Sigmoid colon (tissue), 7 donors: Measurements from ENCODE around the gene EHD1. TPM values are rescaled to one million over a fixed set of nuclear protein-coding genes. Genes with fewer than 3 reads are reported as not detected.

Experiments
- DNase-seq: peaks from one replicate; pipeline ENCODE4 v3.0.0-alpha.2; 2019
- H3K27ac ChIP-seq, 4 donors: fragments of 200-600 bp; sonication (generic); one replicate each; pipeline ENCODE4 v1.5.1; 2016 to 2019; ENCODE audit warnings: mild to moderate bottlenecking in 1 of 4
- H3K27me3 ChIP-seq, 3 donors: fragments of 200-600 bp; sonication (generic); one replicate each; pipeline ENCODE4 v1.5.1; 2019; ENCODE audit warnings: mild to moderate bottlenecking in 1 of 3
- H3K36me3 ChIP-seq, 4 donors: fragments of 200-600 bp; sonication (generic); one replicate each; pipeline ENCODE4 v1.5.1; 2016 to 2019
- H3K4me1 ChIP-seq, 4 donors: fragments of 200-600 bp; sonication (generic); one replicate each; pipeline ENCODE4 v1.5.1; 2017 to 2019
- H3K4me3 ChIP-seq, 4 donors: fragments of 200-600 bp; sonication (generic); one replicate each; pipeline ENCODE4 v1.5.1; 2017 to 2019; ENCODE audit warnings: mild to moderate bottlenecking in 2 of 4, moderate library complexity in 1 of 4
- H3K9me3 ChIP-seq, 4 donors: fragments of 200-600 bp in 3 of 4; sonication (generic) in 3 of 4; one replicate each; pipeline versions ENCODE4 v1.5.1 to v1.6.1; 2013 to 2019
- CTCF ChIP-seq, 4 experiments: fragments of 450-650 bp in 3 of 4; fragments of 200-600 bp in 1 of 4; IDR thresholded peaks; one replicate each; pipeline ENCODE4 v1.5.1; 2016 to 2019; ENCODE audit warnings: antibody characterized with exemption in 4 of 4, mild to moderate bottlenecking in 3 of 4, moderate library complexity in 2 of 4
- EP300 ChIP-seq, 4 donors: sonication (generic); formaldehyde crosslinking; IDR thresholded peaks; one replicate each; pipeline ENCODE4 v1.6.1; 2017; ENCODE audit warnings: antibody characterized with exemption in 4 of 4
- POLR2A ChIP-seq, 2 donors: fragments of 450-650 bp; IDR thresholded peaks; one replicate each; pipeline ENCODE4 v1.6.1; 2016; ENCODE audit warnings: antibody characterized with exemption in 2 of 2, mild to moderate bottlenecking in 2 of 2, moderate library complexity in 2 of 2
- POLR2AphosphoS5 ChIP-seq, 4 donors: sonication (generic); formaldehyde crosslinking; IDR thresholded peaks; one replicate each; pipeline ENCODE4 v1.6.1; 2017; ENCODE audit warnings: antibody characterized with exemption in 4 of 4
- WGBS, 2 donors: extraction: QIAGEN DNeasy Blood & Tissue Kit; methylation state at CpG; one replicate each; pipeline ENCODE4 v1.1.7; 2013; 5-methylcytosine and 5-hydroxymethylcytosine counted together
- intact Hi-C: fragments of 100-400 bp; cut with DNase I; formaldehyde crosslinking; loops from one replicate; pipeline ENCODE4 v1.15.1; 2023
- polyA plus RNA-seq, 3 donors: library from polyadenylated mRNA; stranded (reverse); fragments of 200-250 nt; gene quantifications; one replicate each; pipeline ENCODE4 v1.2.3, GENCODE V29; 2013
- total RNA-seq, 4 donors: library from RNA; depleted of rRNA; stranded (reverse); fragments of >200 nt; gene quantifications; one replicate each; pipeline ENCODE4 v1.1.0, GENCODE V29; 2016
- donor health status: healthy with polysubstance abuse.
- donor health status: Bipolar disorder and iron deficiency.
- donor health status: healthy.

The EHD1 gene
- total and polyA plus RNA-seq, 7 donors = 27.0 to 73.1 (median 40.0) TPM

- Histone ChIP-seq H3K4me1 (peaks cover 0 to 86% (median 66%) of the 10 kb centered on the region in 4 donors), H3K9me3 (no peaks in the 10 kb centered on the region), H3K27ac (peak overlapping the region; percentile 79 to 97 (median 97)), H3K27me3 (no peaks in the 10 kb centered on the region), H3K4me3 (no peak overlapping the region), H3K36me3 (peaks cover 0 to 50% (median 31%) of the 10 kb centered on the region in 4 donors)
- no peak for DNase-seq
- TF ChIP-seq POLR2AphosphoS5 (IDR thresholded peaks at IDR 0.05) = no peak
- WGBS, 2 donors = 76 to 86% methylated on average over 20 to 21 of the region's 22 CpGs
- intact Hi-C loops = no loop called here
Measured at GRCh38 chr11:64855596-64856304, 22.7 kb downstream of the EHD1 start.

GRCh38 chr11:64854534-64855502 lies 23.6 kb downstream of the EHD1 start:
- H3K4me3 ChIP-seq = no peak overlapping the region
- 77 to 78% methylated on average over 45 of the region's 45 CpGs for WGBS, 2 donors
- H3K4me1 ChIP-seq = peaks cover 0 to 89% (median 69%) of the 10 kb centered on the region in 4 donors
- no peaks in the 10 kb centered on the region for H3K27me3 ChIP-seq
- peak; percentile 94 for DNase-seq
- no peaks in the 10 kb centered on the region for H3K9me3 ChIP-seq
- intact Hi-C loops = no loop called here
- peaks cover 0 to 48% (median 29%) of the 10 kb centered on the region in 4 donors for H3K36me3 ChIP-seq
- no peak for TF ChIP-seq CTCF (IDR thresholded peaks at IDR 0.05)
- peak in 1 of 4 donors; percentile 72 for TF ChIP-seq EP300 (IDR thresholded peaks at IDR 0.05)
- TF ChIP-seq POLR2AphosphoS5 (IDR thresholded peaks at IDR 0.05) = peak; percentile 70 to 88 (median 82)
- no peak for TF ChIP-seq POLR2A (IDR thresholded peaks at IDR 0.05)
- peak overlapping the region; percentile 79 to 97 (median 97) for H3K27ac ChIP-seq

GRCh38 chr11:64854157-64854533 lies 24.3 kb downstream of the EHD1 start:
- 94 to 95% methylated on average over 25 of the region's 25 CpGs for WGBS, 2 donors
- no peak overlapping the region for H3K4me3 ChIP-seq
- TF ChIP-seq EP300 (IDR thresholded peaks at IDR 0.05) (no peak), POLR2A (IDR thresholded peaks at IDR 0.05) (no peak)
- no peak for DNase-seq
- peaks cover 0 to 89% (median 72%) of the 10 kb centered on the region in 4 donors for H3K4me1 ChIP-seq
- peaks cover 0 to 41% (median 23%) of the 10 kb centered on the region in 4 donors for H3K36me3 ChIP-seq
- H3K27me3 ChIP-seq = no peaks in the 10 kb centered on the region
- intact Hi-C loops = no loop called here
- H3K27ac ChIP-seq = peak overlapping the region; percentile 79 to 97 (median 97)
- H3K9me3 ChIP-seq = no peaks in the 10 kb centered on the region

- Histone ChIP-seq H3K4me3 (no peak overlapping the region), H3K27me3 (no peaks in the 10 kb centered on the region), H3K4me1 (peaks cover 0 to 89% (median 71%) of the 10 kb centered on the region in 4 donors), H3K27ac (peak overlapping the region; percentile 79 to 97 (median 97)), H3K9me3 (no peaks in the 10 kb centered on the region), H3K36me3 (peaks cover 0 to 37% (median 19%) of the 10 kb centered on the region in 4 donors)
- TF ChIP-seq EP300 (IDR thresholded peaks at IDR 0.05) (no peak), CTCF (IDR thresholded peaks at IDR 0.05) (no peak), POLR2AphosphoS5 (IDR thresholded peaks at IDR 0.05) (no peak), POLR2A (IDR thresholded peaks at IDR 0.05) (no peak)
- DNase-seq = no peak
- intact Hi-C loops = no loop called here
- WGBS, 2 donors = 60 to 84% methylated on average over 27 of the region's 27 CpGs
Measured at GRCh38 chr11:64853709-64854108, 24.7 kb downstream of the EHD1 start.

GRCh38 chr11:64852804-64853509 lies 25.5 kb downstream of the EHD1 start:
- no peak for DNase-seq
- 72 to 86% methylated on average over 24 of the region's 24 CpGs for WGBS, 2 donors
- intact Hi-C loops = no loop called here
- H3K36me3 ChIP-seq = peaks cover 0 to 31% (median 14%) of the 10 kb centered on the region in 4 donors
- TF ChIP-seq EP300 (IDR thresholded peaks at IDR 0.05) = no peak
- no peak for TF ChIP-seq CTCF (IDR thresholded peaks at IDR 0.05)
- no peak for TF ChIP-seq POLR2AphosphoS5 (IDR thresholded peaks at IDR 0.05)
- TF ChIP-seq POLR2A (IDR thresholded peaks at IDR 0.05) = no peak
- no peaks in the 10 kb centered on the region for H3K27me3 ChIP-seq
- H3K27ac ChIP-seq = peak overlapping the region; percentile 79 to 97 (median 97)
- H3K4me3 ChIP-seq = no peak overlapping the region
- no peaks in the 10 kb centered on the region for H3K9me3 ChIP-seq
- H3K4me1 ChIP-seq = peaks cover 0 to 85% (median 67%) of the 10 kb centered on the region in 4 donors
